Esophagus squamous epithelium (tissue), 4 donors: ENCODE data around the gene TAS2R31.

Experiments
- CTCF ChIP-seq, 6 experiments: fragments of 450-650 bp in 4 of 6; fragments of 200-600 bp in 2 of 6; sonication (generic) in 2 of 6; IDR thresholded peaks; one replicate each; pipeline ENCODE4 v1.5.1; 2016 to 2019; ENCODE audit warnings: antibody characterized with exemption in 6 of 6, mild to moderate bottlenecking in 4 of 6, moderate library complexity in 4 of 6
- POLR2A ChIP-seq, 4 donors: fragments of 450-650 bp; IDR thresholded peaks; one replicate each; pipeline ENCODE4 v1.6.1; 2017; ENCODE audit warnings: antibody characterized with exemption in 4 of 4, mild to moderate bottlenecking in 4 of 4, moderate library complexity in 3 of 4

GRCh38 chr12:11014234-11014633 lies 17.0 kb downstream of the TAS2R31 start:
- TF ChIP-seq CTCF (IDR thresholded peaks at IDR 0.05), result no peak
- no peak for TF ChIP-seq POLR2A (IDR thresholded peaks at IDR 0.05)
